GM21526 (cell line): ENCODE measurements around the gene HCFC1.

Experiments used
- ATAC-seq: cut with Tn5 transposase; IDR thresholded peaks from one replicate; pipeline ENCODE4 v1.9.1; 2021; ENCODE audit warnings: moderate library complexity; ENCODE audit not compliant: unreplicated experiment, low FRiP score

HCFC1 gene

DNA sequence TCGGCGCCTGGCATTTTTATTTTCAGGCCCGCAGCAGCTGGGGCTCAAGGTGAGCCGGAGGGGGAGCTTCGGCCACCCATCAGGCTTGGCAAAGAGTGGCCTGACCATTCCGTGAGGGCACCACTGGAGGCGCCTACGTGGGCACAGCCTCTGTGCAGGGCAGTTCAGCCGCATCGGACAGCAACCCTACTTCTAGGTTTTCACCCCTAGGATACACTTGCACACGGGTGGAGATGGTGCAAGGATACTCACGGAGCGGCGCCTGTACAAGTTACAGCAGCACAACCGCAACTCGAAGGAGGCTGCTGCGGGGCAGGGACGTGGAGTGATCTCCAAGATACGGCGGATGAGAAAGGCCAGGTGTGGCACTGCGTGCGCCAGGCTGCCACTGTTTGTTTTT is 10.8 kb downstream of the HCFC1 start:
- no peak for ATAC-seq

- ATAC-seq, result no peak
Measured at GRCh38 chrX:153960077-153960476, 11.5 kb downstream of the HCFC1 start.

DNA sequence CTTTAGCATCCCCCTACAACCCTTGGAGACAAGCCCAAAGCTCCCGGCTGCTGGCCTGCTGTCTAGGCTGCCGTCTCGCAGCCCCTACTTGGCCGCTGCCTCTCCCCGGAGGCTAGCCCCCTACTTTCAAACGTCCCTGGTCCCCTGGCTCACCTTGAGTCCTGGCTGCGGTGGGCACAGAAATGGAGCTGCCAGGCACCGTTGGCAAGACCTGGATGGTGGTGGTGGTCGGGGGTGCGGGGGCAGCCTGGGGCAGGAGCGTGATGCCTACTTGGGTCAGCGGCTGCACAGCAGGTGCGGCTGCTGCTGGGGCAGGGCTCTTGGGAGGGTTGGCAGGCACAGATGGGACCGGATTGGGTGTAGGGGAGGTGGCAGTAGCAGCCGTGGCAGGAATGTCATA is 12.0 kb downstream of the HCFC1 start:
- no peak for ATAC-seq

- no peak for ATAC-seq
Measured at GRCh38 chrX:153958605-153959004, 13.0 kb downstream of the HCFC1 start.

- ATAC-seq, result no peak
Measured at GRCh38 chrX:153957224-153957623, 14.4 kb downstream of the HCFC1 start.

DNA sequence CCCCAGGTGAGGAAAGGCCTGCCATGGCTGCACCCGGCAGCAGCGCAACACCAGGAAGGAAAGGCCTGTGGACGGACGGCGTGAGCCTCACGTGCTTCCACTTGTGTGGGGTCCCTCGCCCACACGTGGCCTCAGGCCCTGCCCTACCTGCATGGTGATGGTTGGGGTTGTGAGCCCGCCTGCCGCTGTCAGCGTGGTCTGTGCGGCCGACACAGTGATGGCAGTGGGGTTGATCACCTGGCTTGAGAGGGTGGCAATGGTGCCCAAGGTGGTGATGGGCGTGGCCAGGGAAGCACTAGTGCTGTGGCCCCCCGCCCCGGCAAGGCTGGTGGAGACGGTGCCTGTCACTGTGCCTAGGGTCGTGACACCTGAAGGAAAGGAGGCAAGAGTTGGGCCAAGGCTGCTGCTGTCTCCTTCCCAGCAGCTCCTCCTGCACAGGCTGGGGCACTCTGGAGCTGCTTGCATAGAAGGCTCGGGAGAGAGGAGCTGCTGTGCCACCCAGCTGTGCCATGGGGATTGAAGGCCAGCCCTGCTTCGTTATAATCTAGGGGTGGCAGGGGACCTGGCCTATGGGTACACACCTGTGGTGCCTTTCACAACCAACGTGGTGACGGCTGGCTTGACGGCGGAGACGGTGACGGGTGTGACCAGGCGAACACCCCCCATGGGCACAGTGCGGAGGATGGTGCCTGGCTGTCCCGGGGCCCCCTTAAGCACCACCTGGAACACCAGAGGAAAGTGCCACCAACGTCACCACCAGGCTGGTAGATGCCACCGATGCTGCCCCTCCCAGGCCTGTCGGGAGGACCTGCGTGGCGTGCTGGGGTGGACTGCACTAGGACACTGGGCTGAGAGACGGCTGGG is 15.3 kb downstream of the HCFC1 start:
- ATAC-seq, result no peak

DNA sequence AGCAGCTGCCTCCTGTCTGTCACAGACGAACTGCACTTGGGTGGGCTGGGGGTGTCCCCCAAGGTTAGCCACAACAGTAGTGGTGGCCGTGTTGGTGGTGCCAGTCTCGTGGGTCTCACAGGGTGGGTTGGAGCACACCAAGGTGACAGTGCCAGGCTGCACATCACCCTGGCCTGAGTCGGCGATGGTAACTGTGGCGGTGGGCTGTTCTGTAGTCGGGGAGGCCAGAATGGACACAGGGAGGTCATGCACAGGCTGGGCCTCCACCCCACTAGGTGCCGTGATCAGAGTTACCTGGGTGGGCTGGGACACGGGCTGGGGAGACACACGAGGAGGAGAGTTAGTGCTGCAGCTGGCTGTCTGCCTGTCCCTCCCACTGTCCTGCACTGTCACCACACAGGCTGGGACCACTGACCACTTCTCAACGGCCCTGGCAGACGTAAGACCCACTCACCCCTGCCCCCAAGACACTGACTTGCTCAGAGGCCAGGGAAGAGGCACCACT is 16.3 kb downstream of the HCFC1 start:
- ATAC-seq, result no peak

GRCh38 chrX:153954558-153955227 is 16.9 kb downstream of the HCFC1 start:
- ATAC-seq, result no peak

DNA sequence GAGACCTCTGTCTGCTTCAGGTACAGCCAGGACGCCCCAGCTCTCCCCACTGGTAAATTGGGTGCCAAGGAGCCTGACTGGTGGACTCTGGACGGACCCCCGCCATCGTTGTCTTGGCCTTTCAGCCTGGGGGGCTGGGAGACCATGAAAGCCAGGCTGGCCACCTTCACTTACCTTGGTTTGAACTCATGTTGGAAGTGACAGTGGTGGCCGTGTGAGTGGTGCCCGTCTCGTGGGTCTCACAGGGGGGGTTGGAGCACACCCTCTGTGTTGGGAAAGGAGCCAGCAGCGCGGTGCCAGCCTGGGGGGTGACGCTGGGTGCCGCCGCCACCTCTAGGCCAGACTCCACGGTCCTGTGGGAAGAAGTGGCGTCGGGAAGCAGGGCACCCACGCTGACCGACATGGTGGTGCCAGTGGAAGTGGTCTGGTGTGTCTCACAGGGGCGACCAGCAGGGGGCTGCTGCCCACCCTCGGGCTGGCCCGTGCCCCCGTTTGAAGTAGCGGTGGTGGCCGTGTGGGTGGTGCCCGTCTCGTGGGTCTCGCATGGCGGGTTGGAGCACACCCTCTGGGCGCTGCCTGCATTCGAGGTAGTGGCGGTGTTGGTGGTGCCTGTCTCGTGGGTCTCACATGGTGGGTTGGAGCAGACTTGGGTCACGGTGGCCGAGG is 17.6 kb downstream of the HCFC1 start:
- no peak for ATAC-seq

DNA sequence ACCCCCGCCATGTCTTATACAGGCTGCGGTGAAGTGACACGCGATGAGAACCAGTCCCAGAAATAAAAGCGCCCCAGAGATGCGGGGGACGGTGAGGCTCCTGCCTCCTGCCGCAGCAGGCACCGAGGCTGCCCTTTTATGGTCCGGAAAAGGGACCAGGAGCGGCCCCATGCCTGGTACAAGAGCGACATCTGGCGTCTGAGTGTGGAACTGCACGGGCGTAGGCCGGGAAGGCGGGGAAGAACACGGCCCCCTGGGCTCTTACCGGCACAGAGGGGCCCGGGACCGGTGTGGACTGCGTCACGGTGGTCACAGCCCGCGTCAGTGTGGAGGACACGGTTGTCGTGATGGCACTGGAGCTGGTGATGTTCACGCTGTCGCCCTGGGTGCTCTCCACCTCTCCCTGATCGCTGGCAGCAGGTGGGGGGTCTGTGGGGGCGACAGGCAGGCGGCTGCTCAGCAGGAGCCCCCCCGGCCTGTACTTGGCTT is 18.2 kb downstream of the HCFC1 start:
- no peak for ATAC-seq

- no peak for ATAC-seq
Measured at GRCh38 chrX:153952373-153953026, 19.1 kb downstream of the HCFC1 start.

DNA sequence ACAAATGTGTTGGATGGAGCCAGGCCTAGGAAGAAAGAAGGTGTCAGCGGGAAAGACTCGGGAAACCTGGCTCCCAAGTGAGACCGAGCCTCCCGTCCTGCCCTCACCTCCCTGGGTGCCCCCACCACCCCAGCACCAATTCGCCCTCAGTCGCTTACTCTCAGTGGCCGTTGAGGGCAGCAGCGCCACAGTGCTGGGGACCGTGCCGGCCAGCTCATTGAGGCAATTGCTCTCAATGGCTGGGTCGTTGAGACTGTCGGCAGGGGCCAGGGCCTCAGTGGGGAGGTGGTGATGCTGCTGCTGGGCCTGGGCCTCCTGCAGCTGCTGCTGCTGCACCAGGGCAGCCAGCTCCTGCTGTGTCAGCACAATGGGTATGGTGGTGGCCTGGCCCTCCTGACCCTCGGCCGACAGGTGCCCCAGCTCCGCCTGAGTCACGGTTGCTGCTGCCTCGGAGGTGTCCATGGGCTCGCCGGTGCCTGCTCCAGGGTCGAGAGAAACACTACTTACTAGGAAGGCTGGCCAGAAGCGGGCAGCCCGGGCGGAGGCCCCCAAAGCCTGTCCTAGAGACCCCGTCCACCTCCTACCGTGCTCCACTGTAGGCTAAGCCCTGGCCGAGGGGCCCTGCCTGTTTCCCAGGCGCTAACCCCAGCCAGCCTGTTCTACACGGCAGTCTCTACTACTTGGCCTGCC is 19.8 kb downstream of the HCFC1 start:
- no peak for ATAC-seq

- no peak for ATAC-seq
Measured at GRCh38 chrX:153950127-153950526, 21.5 kb downstream of the HCFC1 start.

DNA sequence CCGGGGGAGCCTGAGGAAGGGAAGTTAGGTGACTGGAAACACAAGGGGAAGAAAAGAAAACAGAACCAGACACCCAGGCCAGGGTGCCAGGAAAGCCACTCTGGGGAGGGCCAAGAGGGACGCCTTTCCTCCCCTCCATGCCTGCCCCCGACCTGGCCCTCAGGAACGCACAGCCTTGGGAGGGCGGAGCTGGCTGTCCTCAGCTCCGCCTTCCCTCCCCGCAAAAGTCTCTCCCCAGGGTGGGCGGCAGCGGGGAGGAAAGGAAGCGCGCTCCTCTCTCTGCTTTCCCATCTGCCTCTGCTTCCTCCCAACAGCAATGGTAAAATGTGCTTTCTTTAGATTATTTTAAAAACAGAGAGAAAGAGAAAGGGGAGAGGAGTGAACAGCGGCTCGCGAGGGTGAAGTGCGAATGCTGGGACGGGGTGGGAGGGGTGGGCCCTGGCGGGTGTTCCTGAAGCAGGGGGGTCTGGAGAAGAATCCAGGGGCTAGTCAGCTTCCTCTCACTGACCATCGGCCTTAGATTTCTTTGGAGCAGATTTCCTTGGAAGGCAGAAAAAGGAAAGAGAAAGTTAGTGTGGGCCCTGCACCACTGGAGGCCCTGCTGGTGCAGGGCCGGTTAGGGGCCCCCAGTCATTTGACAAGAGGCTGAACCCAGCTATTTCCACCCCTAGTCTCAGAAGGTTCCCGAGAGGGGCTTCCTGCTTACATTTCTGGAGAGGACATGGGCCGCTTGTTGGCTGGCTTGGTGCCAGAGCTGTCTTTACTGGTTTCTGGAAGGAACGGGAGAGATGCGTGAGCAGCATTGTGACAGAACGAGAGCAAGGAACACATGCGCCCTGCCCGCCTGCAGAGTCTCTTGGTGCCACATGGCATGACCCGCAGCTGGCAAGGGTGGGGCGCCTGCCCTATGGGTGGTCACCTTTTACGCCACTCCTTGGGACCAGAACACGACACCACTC is 22.5 kb downstream of the HCFC1 start:
- ATAC-seq, result no peak

DNA sequence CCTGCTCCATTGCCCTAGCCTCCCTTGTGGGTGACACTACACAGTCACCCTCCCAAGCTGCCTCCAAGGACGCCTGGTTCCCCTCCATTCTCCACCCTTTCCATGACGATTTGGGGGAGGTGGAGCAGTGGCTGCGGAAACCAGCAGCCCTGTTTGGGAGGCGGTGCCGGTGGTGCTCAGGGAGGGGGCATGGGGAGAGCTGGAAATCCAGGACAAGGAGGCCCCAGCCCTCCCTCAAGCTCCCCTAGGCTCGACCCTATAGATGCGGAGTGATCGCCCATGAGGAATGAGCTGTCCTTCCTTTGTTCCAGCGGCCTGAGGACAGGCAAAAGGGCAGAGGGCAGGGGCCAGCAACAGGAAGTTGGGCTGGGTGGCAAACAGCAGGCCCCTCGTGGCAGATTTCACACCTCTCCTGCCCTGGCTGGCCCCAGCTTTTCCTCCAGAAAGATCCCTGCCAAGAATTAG is 23.6 kb downstream of the HCFC1 start:
- no peak for ATAC-seq

GRCh38 chrX:153947009-153947769 is 24.4 kb downstream of the HCFC1 start:
- ATAC-seq, result peak; percentile 71

- ATAC-seq, result no peak
Measured at GRCh38 chrX:153945956-153946943, 25.4 kb downstream of the HCFC1 start.
